ENCODE data around the gene CNTROB.

The CNTROB gene

DNA sequence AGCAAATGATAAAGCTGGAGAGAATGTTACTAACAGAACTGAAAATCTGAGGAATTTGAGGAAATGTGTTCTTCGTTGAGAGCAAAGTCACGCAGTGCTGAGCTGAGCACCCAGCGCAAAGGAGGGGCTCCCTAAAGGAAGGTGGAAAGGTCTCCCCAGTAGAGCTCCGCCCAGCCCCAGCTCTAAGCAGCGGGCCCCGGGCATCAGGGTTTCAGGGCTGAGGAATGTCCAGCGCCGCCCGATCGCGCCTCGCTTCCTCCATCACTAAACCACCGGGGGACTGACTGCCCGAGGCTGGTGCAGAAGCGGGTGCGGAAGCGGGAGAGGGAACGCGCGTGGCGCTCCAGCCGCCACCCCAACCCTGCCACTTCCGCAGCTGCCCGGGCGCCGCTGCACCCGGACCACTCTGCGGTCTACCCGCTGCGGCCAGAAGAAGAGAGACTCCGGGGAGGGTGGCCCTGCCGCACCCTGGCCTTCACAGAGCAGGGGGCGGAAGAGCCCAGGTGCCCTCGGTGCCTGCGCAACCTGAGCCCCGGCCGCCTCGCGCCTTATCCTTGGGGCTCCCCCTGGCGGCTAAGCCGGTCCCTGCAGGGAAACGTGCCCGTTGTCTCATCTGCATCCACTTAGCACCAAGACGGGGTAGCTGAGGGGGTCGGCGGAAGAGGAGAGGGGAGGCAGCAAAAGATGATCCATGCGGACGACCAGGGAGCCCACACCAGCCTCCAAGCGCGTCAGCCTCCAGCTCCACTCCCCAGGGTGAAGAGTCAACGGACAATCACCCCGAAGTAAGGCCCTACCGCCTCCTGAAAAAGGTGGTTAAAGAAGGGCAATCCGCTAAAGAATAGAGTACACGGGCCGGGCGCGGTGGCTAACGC lies 58.0 kb downstream of the CNTROB start:
- DNase-seq (ENCODE audit: low read depth) = peak; percentile 87

DNA sequence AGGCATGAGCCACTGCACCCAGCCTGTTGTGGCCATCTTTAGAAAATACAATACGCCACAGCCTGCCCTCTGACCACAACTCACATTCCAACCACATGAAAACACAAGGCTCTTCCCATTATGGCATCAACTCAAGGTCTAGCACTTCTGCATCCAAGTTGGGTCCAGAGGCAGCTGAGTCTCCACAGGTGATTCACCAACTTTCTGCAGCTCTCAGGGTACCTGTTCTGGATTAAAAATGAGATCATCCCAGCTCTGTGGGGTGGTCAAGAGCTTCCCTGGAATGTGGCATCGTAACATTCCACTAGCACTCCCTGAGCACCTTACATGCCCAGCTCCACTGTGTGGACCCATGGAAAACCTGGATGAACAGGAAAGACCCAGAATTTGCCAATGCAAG lies 60.5 kb downstream of the CNTROB start:
- DNase-seq (ENCODE audit: low read depth) = no peak

DNA sequence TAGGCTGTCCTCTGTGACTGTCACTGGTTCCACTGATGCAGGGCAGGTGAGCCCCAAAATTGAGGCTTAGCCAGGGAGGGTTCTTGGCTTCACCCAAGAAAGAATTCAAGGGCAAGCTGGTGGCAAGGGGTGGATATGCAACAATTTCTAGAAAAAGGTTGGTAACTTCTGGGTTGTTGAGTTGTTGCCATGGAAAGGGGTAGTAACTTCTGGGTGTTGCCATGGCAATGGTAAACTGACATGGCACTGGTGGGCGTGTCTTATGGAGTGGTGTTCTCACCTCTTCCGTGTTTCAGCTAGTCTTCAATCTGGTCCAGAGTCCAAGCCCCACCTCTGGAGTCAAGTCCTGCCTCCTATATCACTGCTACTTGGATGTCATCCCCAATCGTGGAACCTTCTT lies 60.9 kb downstream of the CNTROB start:
- DNase-seq (ENCODE audit: low read depth) = no peak

DNA sequence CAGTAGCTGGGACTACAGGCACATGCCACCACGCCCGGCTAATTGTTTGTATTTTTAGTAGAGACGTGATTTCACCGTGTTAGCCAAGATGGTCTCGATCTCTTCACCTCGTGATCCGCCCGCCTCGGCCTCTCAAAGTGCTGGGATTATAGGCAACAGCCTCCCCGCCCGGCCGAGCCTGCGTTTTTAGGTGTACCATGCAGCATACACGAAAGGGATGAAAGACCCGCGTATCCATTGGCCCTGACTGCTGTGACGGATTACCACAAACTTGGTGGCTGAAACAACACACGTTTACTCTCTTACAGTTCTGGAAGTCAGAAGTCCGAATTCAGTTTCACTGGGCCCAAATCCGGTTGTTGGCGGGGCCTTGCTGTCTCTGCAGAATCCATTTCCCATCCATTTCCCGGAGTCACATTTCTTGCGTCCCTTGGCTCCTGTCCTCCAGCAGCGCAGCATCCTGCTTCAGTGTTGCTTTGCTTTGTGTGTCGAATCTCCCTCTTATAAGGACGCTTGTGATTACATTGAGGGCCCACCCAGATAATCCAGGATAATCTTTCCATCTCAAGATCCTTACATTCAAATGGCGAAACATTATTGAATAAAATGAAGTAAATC lies 62.1 kb downstream of the CNTROB start:
- DNase-seq (ENCODE audit: low read depth) = no peak

DNA sequence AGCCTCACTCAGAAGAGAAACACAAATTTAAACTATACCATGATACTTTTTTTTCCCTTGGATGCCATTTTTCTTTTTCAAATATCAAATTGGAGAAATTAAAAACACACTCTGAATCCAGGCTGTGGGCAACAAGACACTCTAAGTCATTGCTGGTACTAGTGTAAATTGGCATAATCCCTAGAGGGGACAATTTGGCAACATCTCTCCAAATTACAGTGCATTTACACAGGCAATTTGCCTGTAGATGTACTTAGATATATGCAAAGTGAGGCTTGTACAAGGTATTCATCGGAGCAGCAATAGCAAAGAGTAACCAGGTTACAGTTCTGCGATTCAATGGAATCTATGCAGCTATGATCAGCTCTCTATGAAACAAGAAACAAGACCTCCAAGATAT lies 63.7 kb downstream of the CNTROB start:
- no peak for DNase-seq (ENCODE audit: low read depth)

DNA sequence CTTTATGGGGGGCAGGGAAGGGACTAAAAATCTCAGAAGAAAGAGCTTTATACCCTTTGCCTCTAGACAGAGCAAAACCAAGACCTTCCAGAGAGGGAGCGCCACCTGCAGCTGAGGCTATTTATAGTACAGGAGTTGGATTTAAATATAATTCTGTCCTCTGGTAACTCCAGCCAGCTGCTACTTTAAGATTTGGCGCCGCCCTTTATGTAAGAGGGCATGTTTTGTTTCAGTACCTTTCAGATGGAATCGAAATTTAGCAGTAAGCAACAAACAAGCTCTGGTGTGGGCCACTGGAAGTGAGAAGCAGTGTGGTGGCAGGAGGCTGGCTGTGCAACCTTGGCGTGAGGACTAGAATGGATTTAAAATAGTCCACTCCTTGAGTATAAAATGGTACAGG lies 65.2 kb downstream of the CNTROB start:
- DNase-seq (ENCODE audit: low read depth) = no peak

All from activated T-helper 1 cell treated with Interleukin-2 at 50 U/mL for 16 hours (primary cell).